Naive thymus-derived CD8-positive, alpha-beta T cell (primary cell): ENCODE results near the gene ZNRF1. TPM values are rescaled to one million over a fixed set of nuclear protein-coding genes. Genes with fewer than 3 reads are reported as not detected.
"Not testable (repeated sequence)": the region's sequence is repeated elsewhere in the genome, so short reads cannot be mapped to it uniquely, and the experiment has no call there.

Experiments
- ATAC-seq, 2 donors: fragments of 150-1000 bp; cut with Tn5 transposase in 1 of 2; sonication (Bioruptor Pico), chemical (Tn5 transposase) in 1 of 2; 1 replicate in 1 of 2; 2 replicates in 1 of 2; pipeline ENCODE4 v1.10.0; 2021; ENCODE audit warnings: mild to moderate bottlenecking in 2 of 2, moderate library complexity in 2 of 2
- POLR2A ChIA-PET: fragments of 350-600 bp; sonication (Branson Sonifier 250); formaldehyde crosslinking; loops from one replicate; lab custom pipeline; 2021; ENCODE audit warnings: antibody characterized with exemption; lab: Charles Lee
- DNase-seq, 10 donors: peaks; one replicate each; pipeline versions ENCODE4 v3.0.0 to v3.0.0-alpha.2; 2020 to 2022
- H3K27ac Mint-ChIP-seq, 10 donors: one replicate each; pipeline ENCODE4 v1.8.0; 2020 to 2022; ENCODE audit warnings: mild to moderate bottlenecking in 10 of 10, mixed read lengths in 10 of 10, moderate library complexity in 4 of 10, inconsistent platforms in 1 of 10
- H3K27me3 Mint-ChIP-seq, 5 donors: one replicate each; pipeline ENCODE4 v1.8.0; 2021 to 2022; ENCODE audit warnings: mixed read lengths in 5 of 5
- H3K36me3 Mint-ChIP-seq, 3 donors: one replicate each; pipeline ENCODE4 v1.8.0; 2020 to 2022; ENCODE audit warnings: mixed read lengths in 3 of 3, mild to moderate bottlenecking in 2 of 3, inconsistent platforms in 1 of 3
- H3K4me1 Mint-ChIP-seq, 4 donors: one replicate each; pipeline ENCODE4 v1.8.0; 2021 to 2022; ENCODE audit warnings: mixed read lengths in 4 of 4
- H3K4me3 Mint-ChIP-seq, 10 donors: one replicate each; pipeline ENCODE4 v1.8.0; 2020 to 2022; ENCODE audit warnings: mild to moderate bottlenecking in 10 of 10, mixed read lengths in 10 of 10, moderate library complexity in 6 of 10, inconsistent platforms in 1 of 10
- H3K9me3 Mint-ChIP-seq, 9 donors: one replicate each; pipeline ENCODE4 v1.8.0; 2020 to 2022; ENCODE audit warnings: mixed read lengths in 9 of 9, mild to moderate bottlenecking in 3 of 9, inconsistent platforms in 1 of 9, moderate library complexity in 1 of 9
- polyA plus RNA-seq, 3 donors: library from polyadenylated mRNA; unstranded; fragments of 300-500 nt; fragmentation: Illumina TruSeq; gene quantifications; one replicate each; pipeline ENCODE4 v1.2.3, GENCODE V29; 2021
- total RNA-seq, 8 experiments: library from RNA in 2 of 8; stranded (reverse) in 2 of 8; gene quantifications; one replicate each; pipeline ENCODE4 v1.2.3 and lab custom pipeline; 2021 to 2026

Gene ZNRF1
- total and polyA plus RNA-seq, 5 experiments from 2014 or later = 0.73 to 1.5 (median 1.3) TPM

DNA sequence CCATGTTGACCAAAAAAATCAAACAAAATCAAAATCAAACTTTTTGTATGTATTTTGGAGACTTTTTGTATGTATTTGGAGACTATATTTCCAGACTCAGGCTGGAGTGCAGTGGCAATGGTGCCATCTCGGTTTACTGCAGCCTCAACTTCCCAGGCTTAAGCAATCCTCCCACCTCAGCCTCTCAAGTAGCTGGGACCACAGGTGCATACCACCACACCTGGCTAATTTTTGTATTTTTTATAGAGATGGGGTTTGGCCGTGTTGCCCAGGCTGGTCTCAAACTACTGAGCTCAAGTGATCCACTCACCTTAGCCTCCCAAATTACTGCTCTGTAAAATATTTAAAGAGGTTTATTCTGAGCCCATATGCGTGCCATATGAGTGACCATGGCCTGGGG, 9.0 kb upstream of the ZNRF1 start:
- H3K9me3 Mint-ChIP-seq, H3K4me3 Mint-ChIP-seq, H3K36me3 Mint-ChIP-seq, DNase-seq, ATAC-seq, H3K27ac Mint-ChIP-seq, H3K4me1 Mint-ChIP-seq, H3K27me3 Mint-ChIP-seq, POLR2A ChIA-PET: not testable (repeated sequence)

DNA sequence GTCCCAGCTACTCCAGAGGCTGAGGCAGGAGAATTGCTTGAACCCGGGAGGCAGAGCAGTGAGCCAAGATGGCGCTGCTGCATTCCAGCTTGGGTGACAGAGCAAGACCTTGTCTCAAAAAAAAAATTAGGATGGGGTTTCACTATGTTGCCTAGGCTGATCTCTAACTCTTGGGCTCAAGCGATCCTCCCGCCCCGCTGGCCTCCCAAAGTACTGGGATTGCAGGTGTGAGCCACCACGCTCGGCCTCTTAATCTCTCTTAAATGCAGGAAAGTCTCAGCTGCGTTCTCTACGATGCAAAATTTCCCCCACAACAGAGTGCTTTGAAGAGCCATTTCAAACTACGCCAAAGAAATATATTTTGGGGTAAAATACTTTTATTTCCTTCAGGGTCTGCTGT, 8.0 kb upstream of the ZNRF1 start:
- DNase-seq (no peak), ATAC-seq (no peak)
- POLR2A ChIA-PET = no interaction called here
- Mint-ChIP-seq H3K36me3 (no peaks in the 10 kb centered on the region), H3K4me1 (no peaks in the 10 kb centered on the region), H3K27me3 (peaks cover 0 to 3% (median 0%) of the 10 kb centered on the region in 5 donors), H3K27ac (no peak overlapping the region), H3K4me3 (no peak overlapping the region), H3K9me3 (no peaks in the 10 kb centered on the region)

DNA sequence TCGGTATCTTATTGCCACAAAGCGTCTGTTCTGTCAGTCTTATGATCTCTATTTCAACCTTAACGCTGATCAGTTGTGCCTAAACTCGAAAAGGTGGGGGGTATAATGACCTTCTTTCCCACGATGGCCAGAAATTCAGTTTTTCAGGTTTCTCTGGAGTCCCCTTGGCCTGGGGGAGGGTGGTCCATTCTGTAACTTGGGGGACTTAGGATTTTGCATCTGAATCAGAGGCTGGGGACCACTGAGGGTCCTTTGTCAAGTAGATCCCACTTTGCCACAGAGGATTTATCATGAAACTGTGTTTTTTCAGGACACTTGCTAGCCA, 7.6 kb upstream of the ZNRF1 start:
- no peak for DNase-seq
- no peak for ATAC-seq
- Mint-ChIP-seq H3K4me3 (no peak overlapping the region), H3K27me3 (peaks cover 0 to 5% (median 0%) of the 10 kb centered on the region in 5 donors), H3K4me1 (no peaks in the 10 kb centered on the region), H3K9me3 (no peaks in the 10 kb centered on the region), H3K27ac (no peak overlapping the region), H3K36me3 (no peaks in the 10 kb centered on the region)
- POLR2A ChIA-PET = no interaction called here

DNA sequence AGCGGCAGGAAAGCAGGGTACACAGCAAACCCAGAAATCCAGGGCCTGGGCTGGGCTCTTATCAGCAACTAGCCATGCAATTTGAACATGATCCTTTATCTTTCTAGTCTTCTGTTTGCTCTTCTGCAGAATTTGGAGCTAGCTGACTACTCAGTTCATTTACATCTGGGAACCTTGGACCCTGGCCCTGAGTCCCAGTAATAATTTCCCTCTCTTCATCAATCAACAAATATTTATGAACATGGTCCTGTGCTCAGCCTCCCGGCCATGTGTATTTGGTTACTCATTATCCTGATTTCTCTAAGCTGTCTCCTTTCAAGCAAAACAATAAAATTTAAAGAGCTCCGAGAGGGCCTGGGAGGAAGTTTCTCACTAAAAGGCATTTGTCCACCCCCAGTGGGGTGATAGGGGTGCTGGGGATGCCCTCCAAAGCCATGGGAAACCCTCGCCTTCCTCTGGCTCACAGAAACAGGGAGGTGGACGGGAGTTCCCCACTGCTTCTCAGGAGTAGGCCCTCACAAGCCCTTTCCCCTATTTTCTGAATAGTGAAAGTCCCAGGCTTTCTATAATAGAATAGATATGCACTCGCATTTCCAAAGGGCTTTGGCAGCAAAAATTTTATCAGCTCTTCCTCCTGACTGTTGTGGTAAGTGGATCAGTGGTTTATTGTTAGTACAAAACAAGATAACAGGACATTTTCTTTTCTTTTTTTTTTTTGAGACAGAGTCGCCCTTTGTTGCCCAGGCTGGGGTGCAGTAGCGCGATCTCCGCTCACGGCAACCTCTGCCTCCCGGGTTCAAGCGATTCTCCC, 7.0 kb upstream of the ZNRF1 start:
- POLR2A ChIA-PET = no interaction called here
- Mint-ChIP-seq H3K4me1 (no peaks in the 10 kb centered on the region), H3K4me3 (no peak overlapping the region), H3K27ac (peak overlapping the region in 3 of 10 donors; percentile 17 to 64 (median 36)), H3K27me3 (peaks cover 0 to 5% (median 0%) of the 10 kb centered on the region in 5 donors), H3K9me3 (no peaks in the 10 kb centered on the region), H3K36me3 (no peaks in the 10 kb centered on the region)
- no peak for DNase-seq
- no peak for ATAC-seq

DNA sequence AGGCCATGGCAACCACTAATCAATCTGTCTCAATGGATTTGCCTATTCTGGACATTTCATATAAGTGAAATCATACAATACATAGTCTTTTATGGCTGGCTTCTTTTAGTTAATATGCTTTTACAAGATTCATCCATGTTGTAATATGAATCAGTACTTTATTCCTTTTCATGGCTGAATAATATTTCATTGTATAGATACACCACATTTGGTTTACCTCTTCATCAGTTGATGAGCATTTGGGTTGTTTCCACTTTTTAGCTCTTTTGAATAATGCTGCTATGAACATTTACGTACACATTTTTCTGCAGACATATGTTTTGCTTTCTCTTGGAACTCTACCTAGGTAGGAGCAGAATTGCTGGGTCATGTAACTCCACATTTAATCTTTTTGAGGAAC, 2.8 kb upstream of the ZNRF1 start:
- H3K36me3 Mint-ChIP-seq = no peaks in the 10 kb centered on the region
- no peak for ATAC-seq
- H3K9me3 Mint-ChIP-seq = no peaks in the 10 kb centered on the region
- no peak overlapping the region for H3K4me3 Mint-ChIP-seq
- H3K4me1 Mint-ChIP-seq = peaks cover 6 to 18% (median 13%) of the 10 kb centered on the region in 4 donors
- no peak for DNase-seq
- H3K27me3 Mint-ChIP-seq = peaks cover 0 to 16% (median 7%) of the 10 kb centered on the region in 5 donors
- POLR2A ChIA-PET = no interaction called here
- no peak overlapping the region for H3K27ac Mint-ChIP-seq

DNA sequence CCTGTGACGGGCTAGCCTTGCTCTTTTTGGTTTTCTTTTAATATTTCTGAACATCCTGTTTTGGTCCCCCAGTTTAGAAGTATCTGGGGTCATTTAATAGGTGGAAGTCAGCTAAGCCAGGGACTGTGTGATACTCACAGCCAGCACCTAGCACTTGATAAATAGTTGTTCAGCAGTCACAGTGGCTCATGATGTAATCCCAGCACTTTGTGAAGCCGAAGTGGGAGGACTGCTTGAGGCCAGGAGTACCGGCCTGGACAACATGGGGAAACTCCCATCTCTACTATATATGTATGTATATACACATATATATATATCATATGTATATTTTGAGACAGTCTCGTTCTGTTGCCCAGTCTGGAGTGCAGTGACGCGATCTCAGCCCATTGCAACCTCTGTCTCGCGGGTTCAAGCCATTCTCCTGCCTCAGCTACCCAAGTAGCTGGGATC, 1.8 kb upstream of the ZNRF1 start:
- Mint-ChIP-seq H3K27ac (no peak overlapping the region), H3K36me3 (no peaks in the 10 kb centered on the region), H3K4me3 (no peak overlapping the region), H3K27me3 (peaks cover 0 to 23% (median 7%) of the 10 kb centered on the region in 5 donors), H3K4me1 (peaks cover 6 to 19% (median 14%) of the 10 kb centered on the region in 4 donors), H3K9me3 (no peaks in the 10 kb centered on the region)
- DNase-seq = no peak
- no peak for ATAC-seq
- POLR2A ChIA-PET = no interaction called here

DNA sequence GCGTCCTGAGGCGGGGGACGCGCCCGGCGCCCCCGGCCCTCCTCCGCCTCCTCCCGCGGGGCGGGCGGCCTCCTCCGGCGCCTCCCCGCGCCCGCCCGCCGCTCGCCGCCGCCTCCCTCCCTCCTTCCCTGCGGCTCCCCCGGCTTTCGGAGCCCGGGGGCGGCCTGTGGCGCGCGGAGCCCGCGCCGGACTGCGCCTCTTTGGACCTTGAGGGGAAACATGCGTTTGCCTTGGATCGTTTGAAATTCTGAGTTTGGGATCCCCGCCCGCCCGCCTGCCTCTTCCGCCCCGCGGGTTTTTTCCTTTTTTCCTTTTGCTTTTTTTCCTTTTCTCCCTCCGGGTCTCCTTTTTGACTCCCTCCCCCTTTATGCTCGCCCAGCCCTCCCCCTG, 390 bp downstream of the ZNRF1 start:
- ATAC-seq (peak; percentile 36 to 52), DNase-seq (peak in 4 of 10 donors; percentile 22 to 46 (median 31))
- POLR2A ChIA-PET = interaction anchor here (1.1 to 2.6 kb wide), 3 partner anchors 15 to 112 kb away, joined by 9 to 22 read pairs (median 14); partner anchors contain the start of gene WDR59
- Mint-ChIP-seq H3K4me1 (peaks cover 6 to 19% (median 14%) of the 10 kb centered on the region in 4 donors), H3K27ac (no peak overlapping the region), H3K36me3 (no peaks in the 10 kb centered on the region), H3K27me3 (peaks cover 0 to 23% (median 7%) of the 10 kb centered on the region in 5 donors), H3K4me3 (peak overlapping the region; percentile 56 to 85 (median 70)), H3K9me3 (no peaks in the 10 kb centered on the region)

DNA sequence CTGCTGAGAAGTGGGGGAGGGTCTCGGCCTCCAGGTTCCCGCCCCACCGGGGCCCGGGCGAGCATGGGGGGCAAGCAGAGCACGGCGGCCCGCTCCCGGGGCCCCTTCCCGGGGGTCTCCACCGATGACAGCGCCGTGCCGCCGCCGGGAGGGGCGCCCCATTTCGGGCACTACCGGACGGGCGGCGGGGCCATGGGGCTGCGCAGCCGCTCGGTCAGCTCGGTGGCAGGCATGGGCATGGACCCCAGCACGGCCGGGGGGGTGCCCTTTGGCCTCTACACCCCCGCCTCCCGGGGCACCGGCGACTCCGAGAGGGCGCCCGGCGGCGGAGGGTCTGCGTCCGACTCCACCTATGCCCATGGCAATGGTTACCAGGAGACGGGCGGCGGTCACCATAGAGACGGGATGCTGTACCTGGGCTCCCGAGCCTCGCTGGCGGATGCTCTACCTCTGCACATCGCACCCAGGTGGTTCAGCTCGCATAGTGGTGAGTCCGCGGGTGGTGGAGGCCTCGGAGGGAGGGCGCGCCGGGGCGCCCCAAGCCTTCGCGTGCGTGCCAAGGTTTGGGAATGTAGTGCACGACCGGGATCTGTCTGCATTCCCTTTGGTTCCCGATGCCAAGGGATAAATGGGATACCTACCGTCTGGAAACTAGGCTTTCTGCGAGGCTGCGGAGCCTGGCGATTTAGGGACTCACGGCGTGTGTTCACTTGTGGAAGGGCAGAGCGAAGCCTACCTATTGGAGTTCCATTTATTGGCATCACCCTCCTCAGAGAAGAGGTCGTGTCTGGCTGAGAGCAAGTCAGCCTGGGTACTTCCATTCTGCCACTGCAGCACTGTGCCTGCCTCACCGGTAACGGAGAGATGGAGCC, 1.0 kb downstream of the ZNRF1 start:
- H3K9me3 Mint-ChIP-seq = no peaks in the 10 kb centered on the region
- POLR2A ChIA-PET = interaction anchor here (1.1 to 2.6 kb wide), 3 partner anchors 16 to 111 kb away, joined by 9 to 22 read pairs (median 14); partner anchors contain the start of gene WDR59
- peak overlapping the region; percentile 62 to 88 (median 77) for H3K4me3 Mint-ChIP-seq
- no peaks in the 10 kb centered on the region for H3K36me3 Mint-ChIP-seq
- H3K27ac Mint-ChIP-seq = peak overlapping the region in 4 of 10 donors; percentile 22 to 72 (median 50)
- ATAC-seq = peak; percentile 65 to 78
- H3K27me3 Mint-ChIP-seq = peaks cover 0 to 23% (median 7%) of the 10 kb centered on the region in 5 donors
- H3K4me1 Mint-ChIP-seq = peaks cover 6 to 19% (median 14%) of the 10 kb centered on the region in 4 donors
- DNase-seq = peak; percentile 38 to 86 (median 62)

DNA sequence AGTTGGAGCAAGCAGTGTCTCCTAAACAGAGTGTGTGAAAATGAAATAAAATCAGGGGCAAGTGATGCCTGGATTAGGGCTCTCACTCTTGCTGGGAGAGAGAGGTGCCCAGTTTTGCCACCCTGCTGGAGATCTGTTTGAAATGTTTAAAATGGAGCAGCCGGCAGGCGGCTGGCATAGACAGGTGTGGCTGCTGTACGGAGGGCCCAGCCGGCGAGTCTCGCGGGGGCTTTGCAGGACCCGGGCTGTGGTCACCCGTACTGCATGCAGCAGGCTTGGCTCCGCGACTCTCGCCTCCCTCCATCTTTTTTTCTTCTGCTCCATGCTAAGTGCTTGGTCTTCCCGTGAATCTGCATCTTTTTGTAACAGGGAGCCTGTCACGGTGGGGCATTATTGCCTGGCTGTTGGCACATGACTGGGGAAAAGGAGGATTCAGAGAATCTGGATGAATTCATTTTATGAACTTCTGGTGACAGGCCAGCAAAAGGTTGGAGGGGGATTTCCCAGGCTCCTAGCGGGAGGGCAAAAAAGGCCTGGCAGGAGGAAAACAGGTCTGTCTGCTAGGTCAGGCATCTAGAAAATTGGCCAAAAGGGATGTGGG, 1.8 kb downstream of the ZNRF1 start:
- Mint-ChIP-seq H3K4me1 (peaks cover 6 to 19% (median 14%) of the 10 kb centered on the region in 4 donors), H3K4me3 (peak overlapping the region; percentile 62 to 88 (median 77)), H3K36me3 (no peaks in the 10 kb centered on the region), H3K9me3 (no peaks in the 10 kb centered on the region), H3K27ac (peak overlapping the region in 4 of 10 donors; percentile 35 to 65 (median 40)), H3K27me3 (peaks cover 0 to 23% (median 7%) of the 10 kb centered on the region in 5 donors)
- ATAC-seq (no peak), DNase-seq (no peak)
- POLR2A ChIA-PET = no interaction called here

DNA sequence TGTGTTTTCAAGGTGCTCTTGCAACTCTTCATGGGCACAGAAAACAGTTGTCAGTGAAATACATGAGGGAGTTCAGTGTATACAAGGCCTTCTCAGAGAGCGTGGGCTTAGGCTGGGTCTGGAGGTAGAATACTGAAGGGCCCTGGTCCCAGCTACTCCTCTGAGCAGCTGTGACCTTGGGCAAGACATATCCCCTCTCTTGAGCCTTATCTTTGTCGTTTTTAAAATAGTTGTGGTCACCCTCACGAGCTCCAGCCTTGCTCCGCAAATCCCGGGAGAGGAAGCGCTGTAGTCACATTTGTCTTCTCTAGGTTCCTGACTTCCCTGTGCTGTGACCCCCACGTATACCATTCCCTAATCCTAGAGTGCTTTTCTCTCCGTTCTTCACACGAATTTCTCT, 3.6 kb downstream of the ZNRF1 start:
- ATAC-seq (no peak), DNase-seq (no peak)
- H3K4me3 Mint-ChIP-seq = peak overlapping the region in 1 of 10 donors; percentile 15
- H3K27ac Mint-ChIP-seq = peak overlapping the region in 2 of 10 donors; percentile 38 to 46
- H3K36me3 Mint-ChIP-seq = no peaks in the 10 kb centered on the region
- H3K27me3 Mint-ChIP-seq = peaks cover 0 to 20% (median 7%) of the 10 kb centered on the region in 5 donors
- POLR2A ChIA-PET = no interaction called here
- no peaks in the 10 kb centered on the region for H3K9me3 Mint-ChIP-seq
- H3K4me1 Mint-ChIP-seq = peaks cover 6 to 19% (median 14%) of the 10 kb centered on the region in 4 donors

DNA sequence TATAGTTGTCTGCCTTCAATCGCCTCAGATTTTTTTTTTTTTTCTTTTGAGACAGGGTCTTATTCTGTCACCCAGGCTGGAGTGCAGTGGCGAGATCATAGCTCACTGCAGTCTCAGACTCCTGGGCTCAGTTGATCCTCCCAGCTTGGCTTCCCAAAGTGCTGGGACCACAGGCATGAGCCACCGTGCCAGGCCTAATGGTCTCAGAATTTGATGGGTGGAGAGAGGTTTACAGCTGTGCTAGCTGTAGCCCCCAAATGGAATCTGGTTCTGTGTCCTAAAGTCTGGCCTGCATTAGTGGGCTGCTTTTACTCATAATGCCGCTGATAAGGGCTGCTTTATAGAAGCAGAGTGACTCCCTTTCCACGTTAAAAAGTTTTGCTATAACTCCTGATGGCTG, 5.1 kb downstream of the ZNRF1 start:
- no peak for ATAC-seq
- no peak overlapping the region for H3K27ac Mint-ChIP-seq
- H3K36me3 Mint-ChIP-seq = no peaks in the 10 kb centered on the region
- peaks cover 3 to 13% (median 9%) of the 10 kb centered on the region in 4 donors for H3K4me1 Mint-ChIP-seq
- DNase-seq = no peak
- peaks cover 0 to 18% (median 5%) of the 10 kb centered on the region in 5 donors for H3K27me3 Mint-ChIP-seq
- no peak overlapping the region for H3K4me3 Mint-ChIP-seq
- no peaks in the 10 kb centered on the region for H3K9me3 Mint-ChIP-seq
- POLR2A ChIA-PET = no interaction called here

DNA sequence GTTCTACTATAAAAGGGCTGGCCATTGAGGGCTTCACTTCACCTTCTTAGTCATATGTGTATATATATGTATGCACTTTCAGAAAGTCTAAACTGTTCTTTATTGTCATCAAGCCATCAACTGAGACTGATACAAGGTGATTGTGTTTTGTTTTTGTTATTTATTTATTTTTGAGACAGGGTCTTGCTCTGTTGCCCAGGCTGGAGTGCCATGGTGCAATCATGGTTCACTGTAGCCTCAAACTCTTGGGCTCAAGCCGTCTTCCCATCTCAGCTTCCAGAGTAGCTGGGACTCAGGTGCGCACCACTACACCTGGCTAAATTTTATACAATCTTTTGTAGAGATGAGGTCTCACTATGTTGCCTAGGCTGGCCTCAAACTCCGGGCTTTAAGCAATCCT, 5.6 kb downstream of the ZNRF1 start:
- Mint-ChIP-seq H3K4me3 (no peak overlapping the region), H3K4me1 (peaks cover 3 to 13% (median 9%) of the 10 kb centered on the region in 4 donors), H3K27ac (peak overlapping the region in 1 of 10 donors; percentile 48), H3K27me3 (peaks cover 0 to 18% (median 5%) of the 10 kb centered on the region in 5 donors), H3K36me3 (no peaks in the 10 kb centered on the region), H3K9me3 (no peaks in the 10 kb centered on the region)
- ATAC-seq (no peak), DNase-seq (no peak)
- POLR2A ChIA-PET = interaction anchor here (1.1 kb wide), 1 partner anchor 100 kb away, joined by 3 read pairs; no protein-coding TSS in a partner anchor
